PC-3 (cell line): Measurements from ENCODE around the gene RETN. TPM values are rescaled to one million over a fixed set of nuclear protein-coding genes. Genes with fewer than 3 reads are reported as not detected.

ENCODE experiments used
- ATAC-seq: fragments of 200-7000 bp; cut with Tn5 transposase; 2 replicates; pipeline ENCODE4 v1.9.1; 2020; ENCODE audit warnings: mild to moderate bottlenecking, moderate library complexity
- BruUV-seq: library from RNA; stranded (reverse); fragments of 400-500 nt; replicated peaks from 2 replicates; lab custom pipeline; 2021; lab: Mats Ljungman, UMichigan
- CTCF ChIA-PET: fragments of 300-600 bp; sonication (Branson Sonifier 250); formaldehyde crosslinking; loops from one replicate; lab custom pipeline; 2022; ENCODE audit warnings: antibody characterized with exemption; lab: Charles Lee
- POLR2A ChIA-PET: fragments of 300-600 bp; sonication (Branson Sonifier 250); formaldehyde crosslinking; loops from one replicate; lab custom pipeline; 2022; ENCODE audit warnings: antibody characterized with exemption; ENCODE audit not compliant: unreplicated experiment; lab: Charles Lee
- DNase-seq: peaks from one replicate; pipeline ENCODE4 v3.0.0-alpha.2; 2015
- H2AFZ ChIP-seq: fragments of 300-600 bp; sonication (generic); 2 replicates; pipeline ENCODE4 v1.6.0; 2016; ENCODE audit warnings: antibody characterized with exemption, low read length
- H3F3A ChIP-seq: fragments of 300-600 bp; sonication (generic); one replicate; pipeline ENCODE4 v1.6.0; 2017; ENCODE audit warnings: antibody characterized with exemption, low read length, control low read depth, mild to moderate bottlenecking; ENCODE audit not compliant: unreplicated experiment
- H3K27ac ChIP-seq: fragments of 300-600 bp; sonication (generic); 2 replicates; pipeline ENCODE4 v1.5.1; 2016; ENCODE audit warnings: mild to moderate bottlenecking, low read length
- H3K27me3 ChIP-seq: fragments of 300-600 bp; sonication (generic); 2 replicates; pipeline ENCODE4 v1.6.1; 2016; ENCODE audit warnings: low read length, mixed read lengths
- H3K36me3 ChIP-seq: fragments of 300-600 bp; sonication (generic); 2 replicates; pipeline ENCODE4 v1.6.1; 2016; ENCODE audit warnings: low read depth, mixed run types, low read length, mixed read lengths
- H3K4me1 ChIP-seq: fragments of 300-600 bp; sonication (generic); 2 replicates; pipeline ENCODE4 v1.5.1; 2016; ENCODE audit warnings: low read length; ENCODE audit not compliant: insufficient read depth
- H3K4me2 ChIP-seq: fragments of 300-600 bp; sonication (generic); 2 replicates; pipeline ENCODE4 v1.6.0; 2016; ENCODE audit warnings: low read length
- H3K4me3 ChIP-seq: fragments of 300-600 bp; sonication (generic); 2 replicates; pipeline ENCODE4 v1.5.1; 2016; ENCODE audit warnings: mild to moderate bottlenecking, low read length, mixed read lengths
- H3K79me2 ChIP-seq: fragments of 300-600 bp; sonication (generic); 2 replicates; pipeline ENCODE4 v1.6.1; 2017; ENCODE audit warnings: low read length, mixed read lengths
- H3K9ac ChIP-seq: fragments of 300-600 bp; sonication (generic); 2 replicates; pipeline ENCODE4 v1.6.0; 2016; ENCODE audit warnings: mild to moderate bottlenecking, low read length
- H3K9me2 ChIP-seq: fragments of 300-600 bp; sonication (generic); replicated peaks from 2 replicates; pipeline ENCODE4 v1.6.1; 2016; ENCODE audit warnings: mixed run types, low read length, mixed read lengths
- H3K9me3 ChIP-seq: fragments of 300-600 bp; sonication (generic); 2 replicates; pipeline ENCODE4 v1.6.1; 2016; ENCODE audit warnings: low read length, mixed read lengths
- H4K20me1 ChIP-seq: fragments of 300-600 bp; sonication (generic); 2 replicates; pipeline ENCODE4 v1.6.1; 2016; ENCODE audit warnings: low read length, mixed read lengths
- EZH2 ChIP-seq: fragments of 300-600 bp; sonication (generic); IDR thresholded peaks from one replicate; pipeline ENCODE4 v1.6.1; 2017; ENCODE audit warnings: antibody characterized with exemption, mild to moderate bottlenecking, low read length; ENCODE audit not compliant: unreplicated experiment
- EZH2phosphoT487 ChIP-seq: fragments of 300-600 bp; sonication (generic); IDR thresholded peaks from 2 replicates; pipeline ENCODE4 v1.6.1; 2018; ENCODE audit warnings: mild to moderate bottlenecking, antibody characterized with exemption, low read length, borderline replicate concordance
- intact Hi-C: fragments of 100-400 bp; cut with micrococcal nuclease; formaldehyde crosslinking; loops from 2 replicates; pipeline ENCODE4 v1.9.0; 2023
- total RNA-seq: library from RNA; depleted of rRNA; stranded (reverse); fragments of >200 nt; gene quantifications from 2 replicates; pipeline ENCODE4 v1.2.3, GENCODE V29; 2014
- TF ChIP-seq, protein P1 (sequence below): fragments of 300-600 bp; sonication (generic); conservative IDR thresholded peaks from 2 replicates; pipeline ENCODE4 v1.5.1; 2017; ENCODE audit warnings: antibody characterized with exemption, low read depth, mild to moderate bottlenecking, low read length

RETN gene
- total RNA-seq, 1 experiment from 2014 or later = not detected

DNA sequence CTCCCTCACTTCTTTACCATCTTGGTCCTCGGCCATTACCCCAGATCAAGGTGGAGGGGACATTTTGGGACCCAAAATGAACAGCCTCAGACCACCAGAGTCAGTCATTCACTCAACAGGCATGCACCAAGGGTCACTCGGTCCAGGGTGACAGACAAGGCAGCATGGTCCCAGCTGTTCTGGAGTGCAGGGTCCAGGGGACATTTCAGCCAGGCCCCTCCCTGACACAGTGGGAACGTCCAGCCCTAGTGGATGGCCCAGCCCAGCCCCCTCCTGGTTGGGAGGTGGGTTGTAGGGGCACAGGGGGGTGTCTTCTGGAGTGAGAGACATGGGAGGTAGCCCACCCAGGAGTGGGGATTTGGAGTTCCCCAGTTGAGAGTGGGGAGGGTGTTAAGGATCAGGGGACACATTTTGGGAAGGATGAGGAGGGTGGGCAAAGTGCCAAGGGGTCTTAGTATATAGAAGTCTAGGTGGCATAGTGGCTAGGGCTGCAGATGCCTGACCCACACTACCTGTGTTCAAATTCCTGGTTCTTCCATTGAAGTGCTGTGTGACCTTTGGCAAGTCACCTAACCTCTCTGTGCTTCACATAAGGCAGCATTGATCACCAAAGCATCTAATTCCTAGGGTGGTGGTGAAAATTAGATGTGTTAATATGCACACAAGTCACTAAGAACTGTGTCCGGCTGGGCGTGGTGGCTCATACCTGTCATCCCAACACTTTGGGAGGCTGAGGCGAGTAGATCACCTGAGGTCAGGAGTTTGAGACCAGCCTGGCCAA, 35.6 kb downstream of the RETN start:
- no TSS peak for BruUV-seq
- Histone ChIP-seq H3K4me2 (no peak overlapping the region), H3F3A (no peaks in the 10 kb centered on the region), H3K9me2 (no peaks in the 10 kb centered on the region), H3K9me3 (no peaks in the 10 kb centered on the region), H3K4me1 (no peaks in the 10 kb centered on the region), H4K20me1 (no peaks in the 10 kb centered on the region), H3K9ac (no peak overlapping the region), H3K27me3 (peaks cover 3% of the 10 kb centered on the region; the same call in 1 of the 2 replicates), H3K36me3 (no peaks in the 10 kb centered on the region), H3K79me2 (no peaks in the 10 kb centered on the region), H3K27ac (no peak overlapping the region), H2AFZ (no peak overlapping the region), H3K4me3 (no peak overlapping the region)
- TF ChIP-seq, protein P1, sequence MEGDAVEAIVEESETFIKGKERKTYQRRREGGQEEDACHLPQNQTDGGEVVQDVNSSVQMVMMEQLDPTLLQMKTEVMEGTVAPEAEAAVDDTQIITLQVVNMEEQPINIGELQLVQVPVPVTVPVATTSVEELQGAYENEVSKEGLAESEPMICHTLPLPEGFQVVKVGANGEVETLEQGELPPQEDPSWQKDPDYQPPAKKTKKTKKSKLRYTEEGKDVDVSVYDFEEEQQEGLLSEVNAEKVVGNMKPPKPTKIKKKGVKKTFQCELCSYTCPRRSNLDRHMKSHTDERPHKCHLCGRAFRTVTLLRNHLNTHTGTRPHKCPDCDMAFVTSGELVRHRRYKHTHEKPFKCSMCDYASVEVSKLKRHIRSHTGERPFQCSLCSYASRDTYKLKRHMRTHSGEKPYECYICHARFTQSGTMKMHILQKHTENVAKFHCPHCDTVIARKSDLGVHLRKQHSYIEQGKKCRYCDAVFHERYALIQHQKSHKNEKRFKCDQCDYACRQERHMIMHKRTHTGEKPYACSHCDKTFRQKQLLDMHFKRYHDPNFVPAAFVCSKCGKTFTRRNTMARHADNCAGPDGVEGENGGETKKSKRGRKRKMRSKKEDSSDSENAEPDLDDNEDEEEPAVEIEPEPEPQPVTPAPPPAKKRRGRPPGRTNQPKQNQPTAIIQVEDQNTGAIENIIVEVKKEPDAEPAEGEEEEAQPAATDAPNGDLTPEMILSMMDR = no peak
- TF ChIP-seq EZH2 = no peak
- POLR2A ChIA-PET = no interaction called here
- CTCF ChIA-PET = no interaction called here
- DNase-seq (no peak), ATAC-seq (no peak)
- intact Hi-C loops = no loop called here

DNA sequence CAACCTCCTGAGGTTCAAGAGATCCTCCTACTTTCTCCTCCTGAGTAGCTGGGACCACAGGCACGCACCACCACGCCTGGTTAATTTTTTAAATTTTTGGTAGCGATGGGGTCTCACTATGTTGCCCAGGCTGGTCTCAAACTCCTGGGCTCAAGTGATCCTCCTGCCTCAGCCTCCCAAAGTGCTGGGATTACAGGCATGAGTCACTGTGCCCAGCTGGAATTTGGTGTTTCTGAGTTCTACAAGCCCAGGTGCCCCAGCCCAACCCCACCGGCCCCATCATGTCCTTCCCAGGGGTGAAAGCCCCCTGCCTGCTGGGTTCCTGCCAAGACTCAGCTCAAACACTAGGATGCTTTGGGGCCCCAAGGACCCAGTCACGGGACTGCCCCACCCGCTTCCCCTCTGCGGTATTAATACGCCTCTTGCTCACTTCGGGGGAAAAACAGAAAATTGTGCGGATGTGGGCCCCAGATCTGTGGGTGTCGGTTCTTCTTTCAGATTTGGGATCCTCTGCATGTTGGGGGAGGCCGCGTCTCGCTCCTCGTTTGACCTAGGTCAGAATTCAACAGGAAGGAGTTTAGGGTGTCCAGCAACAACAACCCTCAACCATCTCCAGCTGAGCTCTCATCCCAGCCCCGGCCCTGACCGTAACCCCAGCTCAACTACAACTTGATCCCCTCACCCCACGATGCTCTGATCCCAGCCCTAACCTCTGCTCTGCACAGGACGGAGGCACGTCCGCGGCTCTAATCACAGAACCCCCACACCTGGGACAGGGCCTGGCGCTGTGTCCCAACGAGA, 36.7 kb downstream of the RETN start:
- Histone ChIP-seq H3K4me1 (no peaks in the 10 kb centered on the region), H3K9ac (no peak overlapping the region), H3K9me3 (no peaks in the 10 kb centered on the region), H3K36me3 (no peaks in the 10 kb centered on the region), H2AFZ (no peak overlapping the region), H3F3A (no peaks in the 10 kb centered on the region), H3K9me2 (no peaks in the 10 kb centered on the region), H3K27ac (no peak overlapping the region), H3K79me2 (no peaks in the 10 kb centered on the region), H3K27me3 (no peaks in the 10 kb centered on the region), H3K4me2 (no peak overlapping the region), H4K20me1 (no peaks in the 10 kb centered on the region), H3K4me3 (no peak overlapping the region)
- CTCF ChIA-PET = no interaction called here
- DNase-seq (no peak), ATAC-seq (no peak)
- BruUV-seq = no TSS peak
- intact Hi-C loops = no loop called here
- POLR2A ChIA-PET = interaction anchor here (0.6 kb wide), 1 partner anchor 19 kb away, joined by 3 read pairs; no protein-coding TSS in a partner anchor
- TF ChIP-seq, protein P1 = no peak
- TF ChIP-seq EZH2phosphoT487 = no peak
- TF ChIP-seq EZH2 = no peak
